ENCODE data around the gene PLXDC2.

DNA sequence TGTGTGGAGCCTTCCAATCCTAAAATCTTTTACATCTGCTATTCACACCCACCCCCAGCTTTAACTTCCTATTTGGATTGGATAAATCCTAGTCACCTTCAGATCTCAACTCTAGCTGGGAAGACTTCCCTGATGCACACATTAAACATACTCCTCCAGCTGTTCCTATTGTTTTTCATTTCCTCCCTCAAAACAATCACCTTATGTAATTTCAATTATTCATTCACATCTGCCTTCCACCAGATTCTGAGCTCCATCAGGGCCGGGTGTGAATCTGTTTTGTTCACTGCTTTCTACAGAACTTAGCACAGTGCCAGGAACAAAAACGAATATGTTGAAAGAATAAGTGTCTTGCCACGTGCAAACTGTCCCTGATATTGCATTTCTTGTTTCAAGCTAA lies 497.4 kb downstream of the PLXDC2 start:
- TF ChIP-seq CTCF (IDR thresholded peaks at IDR 0.05; ENCODE audit: low read length) (no peak), EZH2 (IDR thresholded peaks at IDR 0.05; ENCODE audit: borderline replicate concordance, low read length) (no peak)
